ENCODE results near the gene ALKBH5.

Gene ALKBH5

GRCh38 chr17:18254888-18255649 lies 71.4 kb downstream of the ALKBH5 start:
- no peak for DNase-seq (ENCODE audit: low read depth)
- no peak for TF ChIP-seq CTCF (IDR thresholded peaks at IDR 0.05; ENCODE audit: control insufficient read depth, insufficient read depth, low read depth, low read length, missing control alignments)
- H3K4me3 ChIP-seq (ENCODE audit: control insufficient read depth, low read depth, low read length), result no peak overlapping the region

GRCh38 chr17:18256351-18256750 lies 72.7 kb downstream of the ALKBH5 start:
- no peak for DNase-seq (ENCODE audit: low read depth)
- no peak for TF ChIP-seq CTCF (IDR thresholded peaks at IDR 0.05; ENCODE audit: control insufficient read depth, insufficient read depth, low read depth, low read length, missing control alignments)
- H3K4me3 ChIP-seq (ENCODE audit: control insufficient read depth, low read depth, low read length), result no peak overlapping the region

GRCh38 chr17:18256776-18257175 lies 73.1 kb downstream of the ALKBH5 start:
- no peak for TF ChIP-seq CTCF (IDR thresholded peaks at IDR 0.05; ENCODE audit: control insufficient read depth, insufficient read depth, low read depth, low read length, missing control alignments)
- DNase-seq (ENCODE audit: low read depth), result no peak
- H3K4me3 ChIP-seq (ENCODE audit: control insufficient read depth, low read depth, low read length), result no peak overlapping the region; the same call in 1 of the 2 replicates

GRCh38 chr17:18257268-18257981 lies 73.8 kb downstream of the ALKBH5 start:
- peak overlapping the region; percentile 77 for H3K4me3 ChIP-seq (ENCODE audit: control insufficient read depth, low read depth, low read length)
- no peak for DNase-seq (ENCODE audit: low read depth)
- no peak for TF ChIP-seq CTCF (IDR thresholded peaks at IDR 0.05; ENCODE audit: control insufficient read depth, insufficient read depth, low read depth, low read length, missing control alignments)

- no peak for DNase-seq (ENCODE audit: low read depth)
- TF ChIP-seq CTCF (IDR thresholded peaks at IDR 0.05; ENCODE audit: control insufficient read depth, insufficient read depth, low read depth, low read length, missing control alignments), result no peak
- H3K4me3 ChIP-seq (ENCODE audit: control insufficient read depth, low read depth, low read length), result peak overlapping the region; percentile 77
Observed at GRCh38 chr17:18257982-18258355, 74.3 kb downstream of the ALKBH5 start.

GRCh38 chr17:18258356-18259038 lies 74.9 kb downstream of the ALKBH5 start, which contains the start of gene FLII:
TSS of gene FLII (minus strand) at chr17:18258738. CDS start at chr17:18258690, 48 bp downstream.
- DNase-seq (ENCODE audit: low read depth), result no peak
- TF ChIP-seq CTCF (IDR thresholded peaks at IDR 0.05; ENCODE audit: control insufficient read depth, insufficient read depth, low read depth, low read length, missing control alignments), result no peak
- H3K4me3 ChIP-seq (ENCODE audit: control insufficient read depth, low read depth, low read length), result peak within 1 kb of the TSS; percentile 77
